HG03439 (cell line): ENCODE measurements around the gene ZNF217.
"Not testable (repeated sequence)": the region's sequence is repeated elsewhere in the genome, so short reads cannot be mapped to it uniquely, and the experiment has no call there.

Experiments used
- ATAC-seq: cut with Tn5 transposase; IDR thresholded peaks from one replicate; pipeline ENCODE4 v1.9.1; 2021; ENCODE audit warnings: mild to moderate bottlenecking, moderate library complexity; ENCODE audit not compliant: unreplicated experiment

Gene ZNF217

DNA sequence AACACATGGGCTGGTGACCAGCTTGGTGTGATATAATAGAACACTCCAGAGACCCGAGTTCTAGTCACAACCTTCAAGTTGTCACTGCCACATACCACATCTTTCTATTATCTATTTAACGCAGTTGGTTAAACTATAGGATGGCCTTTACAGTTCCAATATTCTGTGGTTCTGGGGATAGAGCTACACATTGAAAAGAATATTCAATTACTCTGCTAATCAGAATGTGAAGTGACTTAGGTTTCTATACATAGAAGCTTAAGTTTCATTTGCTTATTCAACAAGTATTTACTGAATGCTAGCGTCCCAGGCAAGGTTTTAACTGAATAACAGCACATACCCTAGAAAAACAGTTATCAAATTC lies 9.1 kb downstream of the ZNF217 start:
- not testable (repeated sequence) for ATAC-seq

DNA sequence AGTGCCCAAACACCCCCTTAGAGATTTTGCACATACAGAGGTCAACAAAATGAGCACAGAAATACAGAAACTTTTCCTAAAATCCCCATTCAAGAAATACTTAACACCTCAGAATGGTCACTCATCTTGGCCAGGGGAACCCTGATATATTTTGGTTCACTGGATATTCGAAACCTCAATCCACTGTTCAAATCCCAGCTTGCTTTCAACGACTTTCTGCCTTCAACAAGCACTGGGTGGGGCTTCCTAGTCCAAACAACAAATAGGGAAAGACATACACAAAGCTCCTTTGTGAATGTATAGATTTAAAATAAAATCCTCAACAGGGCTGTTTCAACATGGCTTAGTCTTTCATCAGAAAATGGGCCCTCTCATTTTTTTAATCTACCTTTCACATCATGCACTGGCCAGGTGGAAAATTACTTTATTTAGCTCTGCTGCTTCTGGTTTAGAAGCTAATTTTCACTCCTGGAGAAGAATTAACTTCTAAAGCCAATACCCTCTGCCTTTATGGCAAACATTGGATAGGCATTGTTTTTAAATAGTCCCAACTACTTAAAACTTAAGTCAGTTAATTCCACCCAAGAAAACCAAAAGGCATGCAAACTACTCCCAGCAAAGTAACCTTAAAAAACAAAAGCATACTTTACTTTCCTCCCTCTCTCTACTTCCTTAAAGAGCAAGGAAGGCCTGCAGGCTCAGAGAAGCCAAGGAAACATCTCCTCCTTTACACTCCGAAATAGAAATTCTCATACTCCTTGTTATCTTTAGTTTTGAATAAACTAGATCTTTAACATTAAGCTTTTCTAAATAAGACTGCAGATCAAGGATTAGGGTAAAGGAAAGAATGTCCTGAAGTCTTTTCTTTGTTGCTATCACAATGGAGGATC lies 9.7 kb downstream of the ZNF217 start:
- not testable (repeated sequence) for ATAC-seq

- no peak for ATAC-seq
Measured at GRCh38 chr20:53582574-53583351, 10.9 kb downstream of the ZNF217 start.

- no peak for ATAC-seq
Measured at GRCh38 chr20:53582251-53582570, 11.4 kb downstream of the ZNF217 start.

DNA sequence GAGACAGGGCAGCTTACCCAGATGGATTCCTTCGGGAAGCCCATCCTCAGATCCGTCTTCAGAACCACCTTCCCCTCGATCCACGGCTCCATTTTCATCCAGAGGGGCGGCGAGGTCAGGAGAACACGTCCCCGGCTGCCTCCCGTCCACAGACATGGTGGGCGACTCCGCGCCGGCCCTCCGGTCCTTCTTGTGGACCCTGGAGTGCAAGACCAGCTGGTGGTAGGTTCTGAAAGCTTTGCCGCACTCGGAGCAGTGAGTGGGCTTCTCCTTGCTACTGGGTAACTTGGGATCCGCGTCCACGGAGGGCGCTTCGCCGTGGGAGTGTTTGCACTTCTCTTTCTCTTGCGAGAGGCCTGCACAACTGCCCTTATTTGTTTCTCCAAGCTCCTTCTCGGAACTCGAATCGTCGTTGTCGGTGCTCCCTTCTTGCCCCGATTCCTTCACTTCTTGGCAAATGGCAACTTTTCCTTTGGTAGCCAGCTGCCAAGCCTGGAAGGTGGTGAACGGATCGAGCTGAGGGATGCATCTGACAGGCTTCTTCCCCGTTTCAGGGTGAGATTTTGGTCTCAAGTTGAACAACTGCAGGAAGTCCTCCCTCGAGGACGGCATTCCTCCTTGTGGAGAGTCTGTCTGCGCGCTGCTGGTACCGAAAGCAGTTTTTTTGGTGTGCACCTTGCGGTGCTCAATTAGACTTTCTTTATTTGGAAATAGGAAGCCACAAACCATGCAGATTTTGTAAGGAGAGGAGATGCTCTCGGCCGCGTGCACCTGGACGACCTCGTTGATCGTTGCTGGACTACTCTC lies 12.0 kb downstream of the ZNF217 start:
- no peak for ATAC-seq

- no peak for ATAC-seq
Measured at GRCh38 chr20:53580376-53581111, 13.1 kb downstream of the ZNF217 start.

DNA sequence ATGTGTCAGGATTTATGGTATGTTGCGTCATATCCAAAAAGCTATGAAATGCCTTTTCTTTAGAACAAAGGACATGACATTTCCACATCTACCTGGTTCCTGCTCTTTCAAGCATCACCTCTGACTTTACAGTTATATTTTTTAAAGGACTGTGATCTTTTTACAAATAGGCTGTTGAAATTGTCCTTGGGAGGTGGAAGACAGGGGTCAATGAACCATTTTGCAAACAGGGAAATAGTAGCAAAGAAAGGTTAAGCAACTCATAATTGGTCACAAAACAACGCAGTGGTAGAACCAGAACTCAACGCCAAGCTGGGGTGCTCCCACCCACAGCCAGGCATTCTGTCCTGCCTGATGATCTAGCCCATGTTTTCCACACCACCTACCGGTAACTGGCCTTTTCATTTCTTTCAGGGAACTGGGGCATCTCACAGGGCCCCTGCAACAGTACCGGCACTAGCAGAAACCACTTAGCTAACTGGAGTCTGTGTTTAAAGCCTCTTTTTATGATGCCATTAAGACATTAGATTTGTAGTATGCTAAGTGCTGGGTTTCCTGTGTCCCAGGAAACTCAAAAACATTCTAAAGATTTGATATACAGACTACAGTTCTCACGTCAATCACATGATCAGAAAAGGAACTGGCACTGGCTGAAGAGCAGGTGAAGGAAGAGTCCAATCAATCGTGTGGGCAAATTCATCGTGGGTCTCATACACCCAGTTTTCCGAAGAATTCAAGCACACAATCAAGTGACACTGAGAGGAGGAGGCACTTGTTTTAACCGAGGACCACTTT lies 13.9 kb downstream of the ZNF217 start:
- no peak for ATAC-seq

GRCh38 chr20:53579266-53579580 lies 14.4 kb downstream of the ZNF217 start:
- no peak for ATAC-seq

DNA sequence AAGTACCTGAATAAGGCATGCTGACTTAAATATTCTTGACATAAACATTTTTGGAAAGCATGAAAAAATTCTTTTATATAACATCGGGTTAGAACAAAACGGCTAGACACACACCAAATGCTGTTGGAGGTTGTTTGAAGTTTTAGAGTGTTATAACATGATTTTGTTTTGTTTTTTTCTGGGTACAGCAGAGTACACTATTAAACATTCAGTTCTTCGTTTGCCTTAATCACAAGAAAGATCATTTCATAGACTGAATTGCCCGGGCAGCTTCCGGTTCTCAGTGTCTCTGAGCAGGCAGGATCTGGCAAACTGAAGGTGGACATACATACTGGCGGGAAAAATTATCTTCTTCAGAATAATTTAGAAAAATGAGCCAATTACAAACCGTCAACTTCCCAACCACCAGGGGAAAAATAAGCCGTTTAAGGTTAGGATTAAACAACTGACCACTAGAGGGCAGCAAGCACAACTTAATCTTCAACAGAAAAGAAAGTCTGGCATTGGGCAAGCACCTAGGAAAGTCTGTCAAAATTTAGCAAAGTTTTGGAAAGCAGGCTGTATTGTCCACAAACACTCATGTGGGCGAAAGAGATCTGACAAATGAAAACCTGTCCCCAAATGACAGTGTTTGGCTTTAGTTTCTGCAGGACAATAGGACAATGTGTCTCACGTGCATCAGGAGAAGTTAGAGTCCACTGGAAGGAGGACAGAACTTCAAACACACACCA lies 15.0 kb downstream of the ZNF217 start:
- ATAC-seq: peak; percentile 45

- no peak for ATAC-seq
Measured at GRCh38 chr20:53576586-53577318, 16.9 kb downstream of the ZNF217 start.

GRCh38 chr20:53576195-53576580 lies 17.5 kb downstream of the ZNF217 start:
- ATAC-seq: no peak

- ATAC-seq: no peak
Measured at GRCh38 chr20:53575481-53576194, 18.0 kb downstream of the ZNF217 start.

DNA sequence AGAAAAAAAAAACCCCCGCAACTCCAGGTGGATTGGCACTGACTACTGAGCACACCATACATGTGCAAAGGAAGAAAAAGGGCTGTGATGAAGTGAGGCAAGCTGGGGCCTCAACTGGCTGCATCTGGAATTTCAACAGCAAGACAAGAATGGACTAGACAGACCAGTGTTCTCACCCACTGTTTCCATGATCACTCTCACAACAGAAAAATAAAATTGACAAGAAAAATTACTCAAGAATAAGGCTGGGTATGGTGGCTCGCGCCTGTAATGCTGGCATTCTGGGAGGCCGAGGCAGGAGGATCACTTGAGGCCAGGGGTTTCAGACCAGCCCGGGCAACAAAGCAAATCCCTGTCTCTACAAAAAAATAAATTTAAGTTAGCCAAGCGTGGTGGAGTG lies 18.8 kb downstream of the ZNF217 start:
- ATAC-seq: no peak

GRCh38 chr20:53574259-53574789 lies 19.3 kb downstream of the ZNF217 start:
- ATAC-seq: no peak

DNA sequence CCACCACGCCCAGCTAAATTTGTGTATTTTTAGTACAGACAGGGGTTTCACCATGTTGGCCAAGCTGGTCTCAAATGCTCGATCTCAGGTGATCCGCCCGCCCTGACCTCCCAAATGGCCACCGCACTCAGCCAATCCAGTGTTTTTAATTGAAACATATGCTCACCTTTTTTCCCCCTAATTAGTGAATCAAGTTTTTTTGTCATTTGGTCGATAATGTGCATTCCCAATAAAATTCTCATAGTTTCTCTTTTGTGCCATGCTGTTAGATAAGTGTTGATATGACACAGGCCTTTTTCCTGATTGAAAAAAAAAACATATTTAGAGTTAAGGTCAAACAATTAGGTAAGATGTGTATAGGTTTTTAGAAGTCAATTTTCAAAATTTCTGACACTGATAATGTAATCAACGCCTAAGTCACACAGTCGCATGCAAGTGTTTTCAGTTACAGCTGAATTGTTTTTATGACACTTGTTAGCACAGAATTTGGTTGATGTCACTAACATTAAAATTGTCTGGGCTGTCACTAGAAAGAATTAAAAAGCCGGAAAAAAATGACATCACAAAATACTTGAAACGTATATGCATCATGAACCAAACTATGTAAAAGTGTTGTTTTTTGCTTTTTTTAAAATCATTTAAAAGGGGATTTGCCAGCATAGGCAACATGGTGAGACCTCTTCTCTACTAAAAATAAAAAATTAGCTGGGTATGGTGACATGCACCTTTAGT lies 21.9 kb downstream of the ZNF217 start:
- ATAC-seq: no peak

GRCh38 chr20:53570446-53571276 lies 23.0 kb downstream of the ZNF217 start:
- no peak for ATAC-seq
